HG03103 (cell line): ENCODE data around the gene GKN2.

Experiments
- ATAC-seq: cut with Tn5 transposase; IDR thresholded peaks from one replicate; pipeline ENCODE4 v1.9.1; 2021; ENCODE audit warnings: low read depth; ENCODE audit not compliant: unreplicated experiment

GKN2 gene

GRCh38 chr2:68925295-68925896 is 27.3 kb downstream of the GKN2 start:
- ATAC-seq = no peak

- no peak for ATAC-seq
Observed at GRCh38 chr2:68921646-68922045, 31.0 kb downstream of the GKN2 start.

- no peak for ATAC-seq
Observed at GRCh38 chr2:68920481-68921170, 32.1 kb downstream of the GKN2 start.

DNA sequence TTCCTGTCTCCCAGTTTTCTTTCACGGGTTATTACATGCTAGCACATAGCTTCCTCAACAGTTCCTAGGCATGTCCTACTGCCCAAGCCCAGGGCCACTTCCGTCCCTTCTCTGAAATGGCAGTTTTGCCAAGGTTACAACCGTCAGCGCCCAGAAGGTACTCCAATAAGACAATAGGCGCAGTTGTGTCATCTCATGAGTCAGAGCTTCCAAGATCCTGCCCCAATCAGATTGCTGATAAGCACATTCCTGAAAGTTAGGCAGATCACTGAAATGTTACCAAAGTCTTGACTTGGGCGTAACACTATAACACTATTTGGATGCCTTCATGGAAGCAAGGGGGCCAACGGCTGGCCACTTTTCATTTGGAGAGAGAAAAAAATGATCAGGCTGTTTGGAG is 34.2 kb downstream of the GKN2 start:
- ATAC-seq = no peak

DNA sequence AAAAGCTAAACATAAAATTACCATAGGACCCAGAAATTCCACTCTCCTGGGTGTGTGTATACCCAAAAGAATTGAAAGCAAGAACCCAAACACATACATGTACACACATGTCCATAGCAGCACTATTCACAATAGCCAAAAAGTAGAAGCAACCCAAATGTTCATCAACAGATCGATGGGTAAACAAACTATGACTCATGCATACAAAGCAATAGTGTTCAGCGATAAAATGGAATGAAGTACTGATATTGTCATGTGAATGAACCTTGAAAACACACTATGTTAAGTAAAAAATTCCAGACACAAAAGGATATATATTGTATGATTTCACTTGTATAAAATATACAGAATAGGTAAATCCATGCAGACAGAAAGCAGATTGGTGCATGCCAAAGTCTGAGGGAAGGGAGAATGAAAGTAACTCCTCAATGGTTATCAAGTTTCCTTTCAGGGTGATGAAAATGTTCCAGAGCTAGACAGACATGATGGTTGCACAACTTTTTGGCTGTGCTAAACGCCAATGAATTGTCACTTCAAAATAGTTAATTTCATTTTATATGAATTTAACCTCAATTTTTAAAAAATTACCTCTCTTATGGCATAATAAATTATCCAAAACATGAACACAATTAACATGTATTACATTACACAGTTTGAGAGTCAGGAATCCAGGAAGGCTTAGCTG is 35.5 kb downstream of the GKN2 start:
- ATAC-seq = no peak

GRCh38 chr2:68916226-68916625 is 36.5 kb downstream of the GKN2 start:
- ATAC-seq = no peak

- no peak for ATAC-seq
Observed at GRCh38 chr2:68915393-68915792, 37.3 kb downstream of the GKN2 start.

DNA sequence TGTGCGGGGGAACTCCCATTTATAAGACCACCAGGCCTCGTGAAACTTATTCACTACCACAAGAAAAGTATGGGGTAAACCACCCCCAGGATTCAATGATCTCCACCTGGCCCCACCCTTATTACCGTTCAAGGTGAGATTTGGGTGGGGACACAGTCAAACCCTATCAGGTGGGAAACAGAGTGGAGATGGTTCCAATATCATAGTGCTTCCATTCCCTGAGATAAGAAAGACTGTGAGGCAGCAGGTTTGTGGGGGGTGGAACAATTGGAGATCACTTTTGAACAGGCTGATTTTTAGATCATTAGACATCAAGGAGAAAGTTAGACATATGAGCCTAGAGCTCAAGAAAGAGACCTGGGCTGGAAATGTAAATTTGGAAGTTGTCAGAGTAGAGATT is 39.3 kb downstream of the GKN2 start:
- ATAC-seq = no peak

GRCh38 chr2:68912732-68913131 is 40.0 kb downstream of the GKN2 start:
- no peak for ATAC-seq

GRCh38 chr2:68912111-68912510 is 40.6 kb downstream of the GKN2 start:
- no peak for ATAC-seq

- no peak for ATAC-seq
Observed at GRCh38 chr2:68911709-68912108, 41.0 kb downstream of the GKN2 start.

- ATAC-seq = no peak
Observed at GRCh38 chr2:68911246-68911645, 41.4 kb downstream of the GKN2 start.

GRCh38 chr2:68909793-68910674 is 42.7 kb downstream of the GKN2 start:
- peak; percentile 43 for ATAC-seq

- ATAC-seq = peak; percentile 93
Observed at GRCh38 chr2:68908392-68908970, 44.2 kb downstream of the GKN2 start.

- ATAC-seq = peak; percentile 14
Observed at GRCh38 chr2:68907920-68908253, 44.8 kb downstream of the GKN2 start.

GRCh38 chr2:68907232-68907919 is 45.3 kb downstream of the GKN2 start:
- no peak for ATAC-seq

DNA sequence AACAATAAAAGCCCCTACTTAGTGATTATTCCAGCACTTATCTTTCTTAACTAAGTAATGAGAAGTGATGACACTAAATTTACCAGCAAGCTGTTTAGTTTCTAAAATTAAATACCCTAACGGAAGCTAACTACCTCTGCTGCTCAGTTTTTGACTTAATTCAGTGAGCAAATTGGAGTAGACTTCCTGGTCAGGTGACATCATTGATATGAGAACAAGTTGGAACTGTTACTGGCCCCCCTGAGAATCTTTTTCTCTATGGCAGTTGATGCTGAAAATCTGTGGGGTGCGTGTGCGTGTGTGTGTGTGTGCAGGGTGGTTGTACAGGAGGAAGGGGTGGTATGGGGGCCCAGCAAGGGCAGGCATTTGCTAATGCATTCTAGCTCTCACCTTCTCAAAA is 46.0 kb downstream of the GKN2 start:
- no peak for ATAC-seq

GRCh38 chr2:68905116-68905515 is 47.6 kb downstream of the GKN2 start:
- no peak for ATAC-seq

GRCh38 chr2:68901561-68901960 is 51.1 kb downstream of the GKN2 start:
- no peak for ATAC-seq

DNA sequence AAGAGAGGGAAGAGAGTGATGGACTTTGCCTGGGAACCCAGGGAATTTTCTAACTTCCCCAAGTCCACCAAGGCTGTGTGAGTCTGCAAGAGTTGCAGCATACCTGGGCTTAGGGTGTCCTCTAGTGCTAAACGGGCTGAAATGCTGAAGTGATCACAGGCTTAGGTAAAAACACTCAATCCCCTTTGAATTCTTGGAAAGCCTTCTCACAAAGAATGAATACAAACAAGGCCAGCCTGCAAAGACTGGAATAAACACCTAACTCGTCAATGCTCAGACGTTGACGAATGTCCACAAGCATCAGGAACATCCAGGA is 51.5 kb downstream of the GKN2 start:
- no peak for ATAC-seq
